Ishikawa (cell line): ENCODE results near the gene ANKUB1.

Source experiments
- CEBPB ChIP-seq: IDR thresholded peaks from 2 replicates; pipeline ENCODE4 v1.6.1; 2012
- CREB1 ChIP-seq: IDR thresholded peaks from 2 replicates; pipeline ENCODE4 v1.6.1; 2012; ENCODE audit warnings: low read depth
- EGR1 ChIP-seq: IDR thresholded peaks from 2 replicates; pipeline ENCODE4 v1.6.1; 2012
- EP300 ChIP-seq: IDR thresholded peaks from 2 replicates; pipeline ENCODE4 v1.6.1; 2012; ENCODE audit warnings: borderline replicate concordance
- FOXM1 ChIP-seq: IDR thresholded peaks from 2 replicates; pipeline ENCODE4 v1.6.1; 2012; ENCODE audit warnings: low read depth, borderline replicate concordance
- MAX ChIP-seq: IDR thresholded peaks from 2 replicates; pipeline ENCODE4 v1.6.1; 2012
- NFIC ChIP-seq: IDR thresholded peaks from 2 replicates; pipeline ENCODE4 v1.6.1; 2012
- RAD21 ChIP-seq: IDR thresholded peaks from 2 replicates; pipeline ENCODE4 v1.6.1; 2012; ENCODE audit warnings: low read depth
- REST ChIP-seq: IDR thresholded peaks from 2 replicates; pipeline ENCODE4 v1.6.1; 2012; ENCODE audit warnings: low read depth, mild to moderate bottlenecking
- TAF1 ChIP-seq: IDR thresholded peaks from 2 replicates; pipeline ENCODE4 v1.6.1; 2012; ENCODE audit warnings: low read depth, mild to moderate bottlenecking
- TCF12 ChIP-seq: IDR thresholded peaks from 2 replicates; pipeline ENCODE4 v1.6.1; 2012; ENCODE audit warnings: low read depth
- TEAD4 ChIP-seq: IDR thresholded peaks from 2 replicates; pipeline ENCODE4 v1.6.1; 2012
- USF1 ChIP-seq: IDR thresholded peaks from 2 replicates; pipeline ENCODE4 v1.6.1; 2012
- YY1 ChIP-seq: IDR thresholded peaks from 2 replicates; pipeline ENCODE4 v1.6.1; 2012; ENCODE audit warnings: low read depth
- ZBTB7A ChIP-seq: IDR thresholded peaks from 2 replicates; pipeline ENCODE4 v1.6.1; 2012; ENCODE audit warnings: low read depth

ANKUB1 gene

GRCh38 chr3:149715247-149715646 is 77.1 kb downstream of the ANKUB1 start:
- TF ChIP-seq REST (no peak), TAF1 (no peak), MAX (no peak), EP300 (no peak), EGR1 (no peak), FOXM1 (no peak), TEAD4 (no peak), CEBPB (no peak)

GRCh38 chr3:149713730-149714654 is 78.4 kb downstream of the ANKUB1 start:
- TF ChIP-seq TAF1 (no peak), NFIC (no peak), TEAD4 (no peak), YY1 (no peak), RAD21 (no peak), EP300 (no peak), REST (no peak), USF1 (no peak), ZBTB7A (no peak), EGR1 (no peak), TCF12 (no peak), MAX (no peak), CEBPB (no peak), CREB1 (no peak), FOXM1 (no peak)
